Lower leg skin (tissue), 3 donors: ENCODE results near the gene TPP1.

Experiments used
- CTCF ChIP-seq, 3 donors: fragments of 450-650 bp; IDR thresholded peaks; one replicate each; pipeline ENCODE4 v1.5.1; 2016; ENCODE audit warnings: antibody characterized with exemption in 3 of 3, mild to moderate bottlenecking in 3 of 3, moderate library complexity in 2 of 3
- POLR2A ChIP-seq, 2 donors: fragments of 450-650 bp; IDR thresholded peaks; one replicate each; pipeline ENCODE4 v1.6.1; 2016 to 2017; ENCODE audit warnings: antibody characterized with exemption in 2 of 2, mild to moderate bottlenecking in 1 of 2, moderate library complexity in 1 of 2

- no peak for TF ChIP-seq CTCF (IDR thresholded peaks at IDR 0.05)
- no peak for TF ChIP-seq POLR2A (IDR thresholded peaks at IDR 0.05)
Measured at GRCh38 chr11:6653097-6653496, 33.9 kb upstream of the TPP1 start.
